Measurements from ENCODE around the gene BYSL. TPM values are rescaled to one million over a fixed set of nuclear protein-coding genes. Genes with fewer than 3 reads are reported as not detected.
A peak's percentile ranks its signal among the peaks of the same experiment; 100 is the strongest.

BYSL gene
- total RNA-seq, 4 donors from 2014 or later: 6.8 to 15.7 (median 10.4) TPM

GRCh38 chr6:41967312-41968287 is 46.3 kb downstream of the BYSL start:
- Histone ChIP-seq H3K27ac (no peak overlapping the region), H3K4me1 (peaks cover 5% of the 10 kb centered on the region)
- 79% methylated on average over 7 of the region's 7 CpGs for WGBS

DNA sequence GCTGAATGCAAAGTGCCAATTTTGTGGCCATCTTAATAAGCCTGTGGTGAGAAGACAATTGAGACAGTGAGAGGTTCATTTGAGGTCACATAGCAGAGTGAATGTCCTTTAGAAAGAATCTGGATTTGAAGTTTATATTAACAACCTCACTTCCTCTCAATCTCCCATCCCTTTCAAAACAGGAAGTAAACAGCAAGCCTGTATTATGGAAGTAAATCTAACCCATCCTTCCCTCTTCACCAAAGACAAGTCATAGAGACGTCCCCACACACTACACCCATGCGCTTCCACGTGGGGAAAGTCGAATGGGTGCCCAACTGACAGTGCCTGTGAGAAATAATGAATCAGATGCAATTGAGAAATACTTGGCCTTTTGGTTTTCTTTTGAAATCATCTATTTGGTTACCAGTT is 49.1 kb downstream of the BYSL start:
- no peaks in the 10 kb centered on the region for H3K36me3 ChIP-seq
- TF ChIP-seq CTCF (IDR thresholded peaks at IDR 0.05): no peak
- no peak for TF ChIP-seq EP300 (IDR thresholded peaks at IDR 0.05)
- no peak for TF ChIP-seq POLR2A (IDR thresholded peaks at IDR 0.05)
- no peak for TF ChIP-seq POLR2AphosphoS5 (IDR thresholded peaks at IDR 0.05)
- 54% methylated on average over 4 of the region's 4 CpGs for whole genome bisulfite sequencing
- H3K9me3 ChIP-seq: no peaks in the 10 kb centered on the region
- no peak overlapping the region for H3K4me3 ChIP-seq
- peak in 1 of 2 donors; percentile 56 for DNase-seq (ENCODE audit: low spot score in 2 of 2)
- no peak overlapping the region for H3K27ac ChIP-seq
- peaks cover 5% of the 10 kb centered on the region for H3K4me1 ChIP-seq
- H3K27me3 ChIP-seq: no peaks in the 10 kb centered on the region

More at GRCh38 chr6:41967312-41968287, 46.3 kb downstream of the BYSL start:
- Histone ChIP-seq H3K4me3 (no peak overlapping the region), H3K9me3 (no peaks in the 10 kb centered on the region), H3K36me3 (no peaks in the 10 kb centered on the region), H3K27me3 (no peaks in the 10 kb centered on the region)
- TF ChIP-seq POLR2AphosphoS5 (IDR thresholded peaks at IDR 0.05) (no peak), POLR2A (IDR thresholded peaks at IDR 0.05) (no peak), CTCF (IDR thresholded peaks at IDR 0.05) (no peak), EP300 (IDR thresholded peaks at IDR 0.05) (no peak)
- DNase-seq (ENCODE audit: low spot score in 2 of 2): no peak

DNA sequence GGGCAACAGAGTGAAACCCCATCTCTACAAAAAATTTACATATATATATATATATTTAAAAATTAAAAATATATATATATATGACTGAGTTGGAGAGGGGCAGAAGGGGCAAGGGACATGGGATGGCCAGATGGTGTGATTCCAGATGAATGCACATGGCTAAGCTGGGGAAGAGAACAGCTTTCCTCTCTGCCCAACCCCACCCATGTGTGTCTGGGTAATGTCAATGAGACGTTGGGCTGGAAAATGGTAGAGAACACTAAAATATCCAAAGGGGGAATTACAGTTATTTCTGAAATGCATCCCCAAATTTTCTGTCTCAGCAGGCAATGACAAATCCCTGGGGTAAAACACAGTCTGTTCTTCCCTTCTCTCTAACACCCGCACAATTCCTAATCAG is 51.5 kb downstream of the BYSL start:
- 62% methylated on average over 2 of the region's 2 CpGs for WGBS

DNA sequence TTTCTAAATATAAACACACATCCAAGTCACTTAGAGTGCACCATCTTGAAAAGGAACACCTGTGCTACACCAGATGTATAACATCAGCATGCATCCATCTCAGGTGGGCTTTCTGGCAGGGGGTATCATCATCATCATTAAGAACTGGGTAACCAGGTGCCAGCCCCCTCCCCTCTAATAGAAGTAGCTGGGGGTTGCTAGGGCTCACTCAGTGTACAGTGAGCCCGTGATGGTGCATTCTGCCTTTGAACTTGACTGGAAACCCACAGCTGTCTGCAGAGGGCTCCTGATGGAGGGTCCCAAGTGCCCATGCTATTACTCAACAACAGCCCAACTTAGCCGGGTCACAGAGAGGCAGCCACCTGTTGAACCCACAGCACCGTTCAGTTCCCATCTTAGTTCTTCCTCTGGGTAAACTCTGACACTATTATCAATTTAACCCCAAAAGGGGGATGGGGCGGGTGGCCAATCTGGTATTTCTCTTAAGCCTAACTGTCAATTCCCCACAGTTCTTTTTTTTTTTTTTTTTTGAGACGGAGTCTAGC is 53.1 kb downstream of the BYSL start:
- H3K27ac ChIP-seq: no peak overlapping the region
- WGBS: 83% methylated on average over 4 of the region's 5 CpGs
- H3K4me1 ChIP-seq: peaks cover 5% of the 10 kb centered on the region
- peak in 1 of 2 donors; percentile 31 for DNase-seq (ENCODE audit: low spot score in 2 of 2)
- no peak overlapping the region for H3K4me3 ChIP-seq
- H3K9me3 ChIP-seq: no peaks in the 10 kb centered on the region
- H3K36me3 ChIP-seq: no peaks in the 10 kb centered on the region
- TF ChIP-seq CTCF (IDR thresholded peaks at IDR 0.05): no peak
- TF ChIP-seq EP300 (IDR thresholded peaks at IDR 0.05): no peak
- no peaks in the 10 kb centered on the region for H3K27me3 ChIP-seq

More for the DNA sequence above, 51.5 kb downstream of the BYSL start:
- no peak for DNase-seq (ENCODE audit: low spot score in 2 of 2)
- H3K27me3 ChIP-seq: no peaks in the 10 kb centered on the region
- H3K4me1 ChIP-seq: peaks cover 5% of the 10 kb centered on the region
- no peak overlapping the region for H3K27ac ChIP-seq
- no peaks in the 10 kb centered on the region for H3K36me3 ChIP-seq
- no peaks in the 10 kb centered on the region for H3K9me3 ChIP-seq
- TF ChIP-seq EP300 (IDR thresholded peaks at IDR 0.05): no peak
- no peak for TF ChIP-seq CTCF (IDR thresholded peaks at IDR 0.05)
- no peak for TF ChIP-seq POLR2AphosphoS5 (IDR thresholded peaks at IDR 0.05)
- TF ChIP-seq POLR2A (IDR thresholded peaks at IDR 0.05): no peak
- H3K4me3 ChIP-seq: no peak overlapping the region

DNA sequence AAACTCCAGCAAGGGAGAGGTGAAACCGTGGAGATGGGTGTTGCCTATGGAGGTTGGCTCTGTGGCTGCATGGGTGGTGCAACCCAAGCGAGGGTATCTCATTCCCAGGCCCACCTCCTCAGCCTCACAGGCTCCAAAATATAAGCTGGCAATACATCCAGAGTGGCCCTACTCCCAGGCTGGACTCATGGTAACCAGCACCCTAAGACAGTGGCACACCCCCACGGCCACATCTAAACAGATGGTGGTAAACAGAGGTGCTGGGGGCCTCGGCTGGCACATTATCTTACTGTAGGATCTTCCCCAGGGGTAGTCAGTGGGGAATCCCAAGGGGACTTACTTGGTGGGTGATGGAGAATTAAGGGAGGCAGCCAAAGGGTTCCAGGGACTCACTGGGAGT is 54.0 kb downstream of the BYSL start:
- Histone ChIP-seq H3K4me3 (no peak overlapping the region), H3K36me3 (no peaks in the 10 kb centered on the region), H3K9me3 (no peaks in the 10 kb centered on the region), H3K4me1 (peaks cover under 1% of the 10 kb centered on the region), H3K27ac (no peak overlapping the region), H3K27me3 (no peaks in the 10 kb centered on the region)
- TF ChIP-seq POLR2A (IDR thresholded peaks at IDR 0.05) (no peak), CTCF (IDR thresholded peaks at IDR 0.05) (no peak), EP300 (IDR thresholded peaks at IDR 0.05) (no peak), POLR2AphosphoS5 (IDR thresholded peaks at IDR 0.05) (no peak)
- WGBS: 77% methylated on average over 4 of the region's 4 CpGs
- DNase-seq (ENCODE audit: low spot score in 2 of 2): peak in 1 of 2 donors; percentile 57
